ENCODE data around the gene TBX1.

TBX1 gene

DNA sequence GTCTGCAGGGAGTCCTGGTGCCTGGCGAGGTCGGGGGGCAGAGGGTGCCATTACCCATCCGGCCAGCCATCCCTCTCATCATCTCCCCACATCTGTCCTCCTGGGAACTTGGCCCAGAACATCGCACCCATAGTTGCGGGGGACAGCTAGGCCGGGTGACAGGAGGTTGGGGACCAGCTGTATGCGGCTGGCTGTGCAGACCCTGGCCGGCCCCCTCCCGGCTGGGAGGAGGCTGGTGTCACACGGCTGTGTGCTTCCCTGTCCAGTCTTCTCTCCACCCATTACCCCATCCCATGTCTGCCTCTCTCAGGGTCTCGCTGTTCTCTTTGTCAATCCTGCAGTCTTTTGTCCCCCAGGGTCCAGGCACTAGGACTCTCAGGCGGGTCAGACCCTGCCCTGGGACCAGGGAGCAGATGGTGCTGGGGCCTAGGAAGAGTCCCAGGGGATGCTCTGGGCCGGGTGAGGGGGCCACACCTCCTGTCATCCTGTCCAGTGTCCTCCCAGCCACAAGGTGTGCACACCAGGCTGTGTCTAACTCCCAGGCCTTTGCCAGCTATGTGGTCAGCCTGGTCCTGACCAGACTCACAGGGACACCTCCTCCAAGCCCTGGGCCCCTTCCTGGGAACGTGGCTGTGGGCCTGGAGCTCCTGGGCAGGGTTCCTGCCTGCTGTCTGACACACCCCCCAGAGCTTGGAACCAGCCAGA is 6.4 kb upstream of the TBX1 start:
- DNase-seq = no peak

DNA sequence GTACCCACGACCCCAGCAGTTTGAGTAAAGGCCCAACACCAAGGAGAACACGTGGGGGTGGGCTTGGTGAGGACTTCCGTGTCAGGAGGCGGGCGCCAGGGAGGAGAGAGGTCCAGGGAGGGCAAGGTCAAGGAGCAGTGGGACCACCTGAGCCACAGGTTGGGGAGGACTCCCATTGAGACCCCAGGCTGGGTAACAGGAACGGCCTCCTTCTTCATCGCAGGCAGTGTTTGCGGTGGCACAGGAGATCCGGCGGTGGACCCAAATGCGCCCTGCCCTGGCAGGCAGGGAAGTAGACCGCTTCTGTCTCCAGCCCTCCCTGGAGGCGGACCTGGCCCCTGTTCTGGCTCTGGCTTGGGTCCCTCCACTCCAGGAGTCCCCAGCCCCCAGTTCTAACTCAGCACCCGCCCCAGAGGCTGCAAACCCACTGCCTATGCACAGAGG is 5.9 kb upstream of the TBX1 start:
- DNase-seq = no peak

DNA sequence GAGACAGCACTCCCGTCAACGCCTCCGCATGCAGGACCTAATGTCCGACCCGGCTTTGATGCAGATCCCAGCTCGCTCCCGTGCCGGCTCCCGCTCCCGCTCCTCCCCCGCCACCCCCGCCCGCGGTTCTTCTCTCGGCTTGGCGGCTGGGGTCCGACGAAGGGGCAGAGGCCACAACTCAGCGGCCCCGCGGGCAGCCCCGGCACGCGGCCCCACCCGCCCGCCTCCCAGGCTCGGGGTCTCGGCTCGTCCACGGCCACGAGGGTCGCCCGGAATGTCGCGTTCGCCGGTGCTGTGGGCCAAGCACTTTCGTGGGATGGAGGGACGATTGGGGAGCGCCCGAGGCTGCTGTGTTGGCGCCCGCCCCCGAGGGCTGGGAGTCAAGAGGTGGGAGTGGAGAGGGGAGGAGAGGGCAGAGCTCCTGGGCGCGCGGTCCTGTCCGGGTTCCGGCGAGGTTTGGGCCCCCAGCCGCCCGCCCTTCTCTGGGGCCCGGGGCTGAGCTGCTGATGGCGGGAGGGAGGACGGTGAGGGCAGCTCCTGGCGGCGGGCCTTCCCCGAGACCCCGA is 5.3 kb upstream of the TBX1 start:
- no peak for DNase-seq

DNA sequence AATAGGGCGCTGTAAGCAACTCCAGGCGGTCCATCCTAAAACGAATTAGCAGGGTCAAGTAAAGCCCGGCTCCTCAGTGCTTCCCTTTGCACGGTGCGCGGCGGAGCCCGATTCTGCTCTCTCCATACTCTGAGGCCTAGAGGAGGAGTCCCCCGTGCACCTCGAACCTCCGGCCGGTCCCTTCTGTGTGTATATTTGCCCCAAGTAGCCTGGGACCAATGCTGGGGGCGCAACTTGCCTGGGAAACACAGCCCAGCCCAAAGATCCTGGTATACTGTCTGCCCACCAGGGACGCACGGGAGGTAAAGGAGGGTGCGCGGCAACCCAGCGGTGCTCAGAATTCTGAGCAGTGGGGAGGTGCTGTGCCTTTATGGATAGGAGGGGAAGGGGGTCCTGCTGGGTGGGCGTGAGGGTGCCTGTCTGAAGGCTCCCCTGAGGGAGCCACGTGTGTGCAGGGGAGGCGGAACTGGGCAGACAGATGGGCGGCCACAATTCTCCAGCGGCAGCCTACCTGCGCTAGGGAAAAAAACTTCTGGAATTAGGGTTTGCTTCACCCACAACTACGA is 4.8 kb upstream of the TBX1 start:
- no peak for DNase-seq

DNA sequence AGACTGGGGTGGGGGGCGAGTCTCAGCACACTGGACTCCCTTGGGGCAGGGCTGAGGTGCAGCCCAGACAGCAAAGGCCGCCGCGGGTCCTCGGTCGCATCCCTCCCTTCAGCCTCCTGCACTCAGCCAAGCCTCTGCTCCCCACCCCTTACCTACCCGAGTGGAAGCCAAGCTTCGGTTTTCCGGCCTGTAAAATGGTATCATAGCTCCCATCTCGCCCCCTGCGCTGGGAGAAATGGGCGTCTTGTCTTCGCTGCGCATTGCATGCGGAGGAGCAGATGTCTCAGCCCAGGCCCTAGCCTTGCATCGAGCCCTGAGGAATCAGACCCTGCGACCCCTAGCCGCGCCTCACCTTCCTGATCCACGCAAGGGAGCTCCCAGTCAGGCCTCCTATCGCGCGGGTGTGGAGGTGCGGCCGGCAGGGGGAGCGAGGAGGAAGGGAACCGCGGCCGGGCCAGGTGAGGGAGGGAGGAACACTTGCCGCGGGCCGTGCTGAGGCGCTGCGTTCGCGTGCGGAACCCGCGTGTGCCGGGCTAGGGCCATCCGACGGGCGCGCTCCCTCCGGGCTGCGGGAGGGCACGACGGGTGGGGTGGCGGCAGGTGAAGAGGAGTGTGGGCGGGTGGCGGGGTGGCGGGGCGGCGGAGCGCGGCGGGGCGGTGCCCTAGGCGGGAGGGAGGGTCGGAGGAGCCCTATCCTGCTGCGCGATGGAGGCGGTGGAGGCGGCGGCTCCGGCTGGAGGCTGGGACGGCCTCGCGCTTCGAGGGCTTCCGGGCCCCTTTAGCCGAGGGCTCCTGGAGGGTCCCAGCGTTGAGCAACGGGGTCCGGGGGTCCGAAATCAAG is 4.1 kb upstream of the TBX1 start:
- DNase-seq = no peak

DNA sequence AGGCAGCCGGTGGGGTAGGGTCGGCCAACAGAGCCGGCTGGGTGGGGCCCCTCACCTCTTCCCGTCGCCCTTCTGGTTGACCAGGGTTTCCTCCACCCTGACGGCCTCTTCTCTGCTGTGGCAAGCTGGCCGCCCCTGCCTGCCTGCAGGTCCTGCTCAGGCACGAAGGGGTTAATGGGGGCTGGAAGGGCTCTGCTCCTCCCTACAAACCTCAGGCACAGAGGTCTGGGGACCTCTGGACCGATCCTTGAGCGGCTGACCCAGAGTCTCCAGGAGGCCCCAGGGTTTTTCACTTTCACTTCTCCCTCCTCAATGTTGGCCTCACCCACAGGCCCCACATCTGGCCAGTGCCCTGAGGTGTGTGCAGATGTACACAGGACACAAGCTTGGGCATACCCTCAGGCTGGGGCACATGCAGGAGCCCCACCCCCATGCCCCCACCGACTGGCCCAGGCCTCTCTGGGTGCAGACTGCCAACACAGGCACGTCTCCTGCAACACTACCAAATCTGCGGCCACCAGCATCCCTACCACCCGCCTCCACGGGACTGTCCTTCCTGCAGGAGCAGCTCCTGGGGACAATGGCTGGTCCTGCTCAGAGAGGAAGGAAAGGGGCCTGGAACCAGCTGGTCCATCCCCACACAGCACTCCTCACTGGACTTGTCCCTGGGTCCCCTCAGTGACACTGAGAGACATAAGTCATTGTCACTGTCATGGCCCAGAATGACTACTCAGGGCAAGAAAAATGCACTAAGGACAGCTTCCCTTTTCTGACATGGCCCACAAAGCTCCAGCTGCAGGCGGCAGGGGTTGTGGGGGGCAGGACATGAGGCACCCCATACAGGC is 3.2 kb upstream of the TBX1 start:
- DNase-seq = no peak

DNA sequence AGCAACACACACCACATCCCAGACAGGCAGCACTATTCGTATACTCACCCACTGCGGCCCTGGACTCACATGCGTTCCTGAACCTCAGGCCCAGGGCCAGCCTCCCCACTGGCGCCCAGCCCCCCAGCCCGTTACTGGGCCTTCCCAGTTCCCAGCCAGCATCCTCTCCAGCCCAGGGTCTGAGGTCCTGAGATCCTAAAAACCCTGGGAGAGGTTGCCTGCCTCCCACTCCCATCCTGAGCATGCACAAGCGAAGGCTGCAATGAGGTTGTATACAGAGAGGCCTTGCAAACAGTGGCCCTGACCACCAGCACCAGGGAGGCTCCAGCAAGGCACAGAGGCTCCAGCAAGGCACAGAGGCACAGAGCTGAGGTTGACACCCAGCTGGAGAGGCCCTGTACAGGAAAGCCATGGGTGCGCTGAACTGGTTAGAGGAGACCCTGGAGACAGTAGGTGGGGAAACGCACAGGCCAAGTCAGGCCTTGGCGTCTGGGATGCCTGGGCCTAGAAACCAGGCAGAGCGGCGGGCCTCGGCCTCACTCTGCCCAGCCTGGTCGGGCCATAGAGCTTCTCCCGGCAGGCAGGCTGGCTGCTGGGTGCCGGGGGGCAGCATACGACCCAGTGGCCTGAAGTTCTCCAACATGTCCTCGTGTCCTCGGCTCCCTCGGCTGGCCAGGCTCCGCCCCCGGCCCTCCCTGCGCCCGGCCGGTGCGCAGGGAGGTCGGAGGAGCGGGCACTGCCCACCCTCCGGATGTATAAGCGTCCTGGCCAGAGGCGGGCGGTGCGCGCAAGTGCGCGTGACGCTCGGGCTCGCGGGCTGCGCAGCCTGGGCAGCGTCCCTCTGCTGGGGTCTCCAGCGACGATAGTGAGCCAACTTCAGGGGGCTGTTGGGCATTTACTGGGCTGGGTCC is 2.3 kb upstream of the TBX1 start:
- no peak for DNase-seq

DNA sequence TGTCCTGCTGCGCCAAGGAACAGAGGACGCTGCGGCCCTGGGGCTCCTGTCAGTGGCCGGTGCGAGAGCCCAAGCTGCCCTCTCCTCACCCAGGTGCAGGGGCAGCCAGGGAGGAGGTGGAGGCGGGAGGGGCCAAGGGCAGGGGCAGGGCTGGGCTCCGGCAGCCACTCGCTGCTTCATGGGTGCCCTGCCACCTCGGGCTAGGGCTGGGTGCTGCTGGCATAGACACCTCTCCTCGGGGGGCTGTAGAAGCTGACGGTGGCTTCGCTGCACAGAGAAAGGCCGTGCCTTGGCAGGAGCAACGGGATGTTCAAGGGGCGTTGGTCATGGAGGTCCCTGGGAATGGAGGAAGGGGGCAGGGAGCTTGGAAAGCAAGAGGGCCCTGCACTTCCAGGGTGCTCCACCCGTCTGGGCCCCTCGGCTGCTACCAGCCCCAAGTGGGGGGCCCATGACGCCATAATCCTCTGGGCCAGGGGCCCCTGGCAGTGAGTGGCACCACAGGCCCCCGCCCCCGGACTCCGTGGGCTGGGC is 1.6 kb upstream of the TBX1 start:
- DNase-seq = no peak

DNA sequence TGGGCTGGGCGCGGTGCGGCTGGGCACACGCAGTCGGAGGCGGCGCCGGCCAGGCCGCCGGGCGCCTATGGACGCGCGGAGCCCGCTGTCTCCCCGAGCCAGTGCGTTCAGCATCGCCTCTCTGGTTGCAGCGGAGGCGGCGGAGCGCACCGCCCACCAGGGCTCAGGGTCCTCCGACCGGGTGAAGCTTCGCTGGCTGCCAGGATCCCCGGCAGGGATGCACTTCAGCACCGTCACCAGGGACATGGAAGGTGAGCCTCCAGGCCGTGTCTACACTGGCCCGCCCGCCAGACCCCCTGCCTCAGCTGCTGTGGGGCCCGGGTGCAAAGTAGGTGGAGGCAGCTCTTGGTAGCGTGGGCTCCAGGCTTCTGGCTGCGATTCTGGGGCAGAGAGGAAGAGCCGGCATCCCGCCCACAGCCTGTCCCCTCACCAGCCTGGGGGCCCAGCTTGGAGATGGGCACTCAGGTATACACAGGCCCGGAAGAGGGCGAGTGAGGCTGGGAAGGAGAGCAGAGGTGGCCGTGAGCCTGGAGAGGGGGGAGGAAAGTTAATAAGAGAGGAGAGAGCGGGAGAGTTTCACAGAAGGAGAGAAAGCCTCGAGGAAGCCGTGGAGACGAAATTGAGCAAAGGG is 1.0 kb upstream of the TBX1 start:
- no peak for DNase-seq

DNA sequence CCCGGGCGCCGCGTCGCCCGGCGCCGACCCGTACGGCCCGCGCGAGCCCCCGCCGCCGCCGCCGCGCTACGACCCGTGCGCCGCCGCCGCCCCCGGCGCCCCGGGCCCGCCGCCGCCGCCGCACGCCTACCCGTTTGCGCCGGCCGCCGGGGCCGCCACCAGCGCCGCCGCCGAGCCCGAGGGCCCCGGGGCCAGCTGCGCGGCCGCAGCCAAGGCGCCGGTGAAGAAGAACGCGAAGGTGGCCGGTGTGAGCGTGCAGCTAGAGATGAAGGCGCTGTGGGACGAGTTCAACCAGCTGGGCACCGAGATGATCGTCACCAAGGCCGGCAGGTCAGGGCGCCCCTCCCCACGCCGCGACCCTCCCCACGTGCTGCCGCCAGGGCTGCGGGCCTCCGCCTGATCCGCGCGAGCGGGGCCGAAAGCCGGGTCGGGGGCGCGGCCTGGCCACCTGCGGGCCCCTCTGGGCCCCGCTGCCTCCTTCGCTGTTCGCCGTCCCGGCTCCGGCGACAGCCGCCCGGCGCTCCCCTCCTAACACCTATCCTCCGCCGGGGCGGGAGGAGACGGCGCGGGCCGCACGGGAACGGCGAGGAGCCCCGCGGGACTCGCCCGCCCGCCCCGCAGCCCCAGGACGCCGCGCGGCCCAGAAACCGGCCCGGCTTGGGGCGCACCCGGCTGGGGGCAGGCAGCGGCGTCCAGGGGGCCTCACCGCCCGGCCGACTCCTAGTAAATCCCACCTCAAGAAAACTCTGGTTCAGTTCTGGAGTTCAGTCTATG is 560 bp downstream of the TBX1 start:
- no peak for DNase-seq

DNA sequence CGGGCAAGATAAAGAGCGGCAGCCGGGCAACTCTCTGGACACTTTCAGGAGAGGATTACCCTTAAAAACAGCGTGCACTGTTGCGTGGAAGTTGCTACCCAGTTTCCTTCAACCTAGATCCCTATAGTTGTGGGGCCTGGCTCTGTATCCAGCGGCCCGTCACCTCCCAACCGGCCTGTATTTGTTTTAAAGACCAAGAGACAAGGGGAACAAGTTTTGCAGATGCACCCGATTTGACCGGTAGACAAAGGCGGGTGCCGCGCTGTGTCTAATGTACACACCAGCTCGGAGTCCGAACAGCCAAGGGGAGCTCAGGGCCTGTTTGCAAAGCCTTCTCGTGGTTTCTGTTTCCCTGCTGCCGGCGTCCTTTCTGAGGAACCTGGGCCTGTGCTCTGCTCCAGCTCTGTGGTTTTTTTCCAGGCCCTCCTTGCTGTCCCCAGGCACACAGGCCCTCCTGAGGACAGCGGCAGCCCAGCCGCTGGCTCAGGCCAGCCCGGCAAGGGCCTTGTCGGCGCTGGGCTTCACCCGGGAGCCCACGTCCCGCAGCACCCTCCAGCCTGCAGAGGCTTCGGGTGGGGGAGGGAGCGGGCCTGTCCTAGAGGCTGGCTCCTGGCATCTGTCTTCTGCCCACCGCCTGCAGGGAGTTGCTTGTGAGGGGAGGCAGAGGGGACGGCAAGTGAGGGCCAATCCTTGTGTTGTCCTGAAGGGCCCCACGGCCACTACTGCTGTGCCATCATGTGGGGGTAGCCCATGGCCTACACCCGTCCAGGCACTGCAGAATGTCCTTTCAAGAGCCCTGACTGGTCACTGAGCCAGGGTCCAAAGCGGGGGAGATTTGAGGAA is 1.4 kb downstream of the TBX1 start:
- DNase-seq = no peak

DNA sequence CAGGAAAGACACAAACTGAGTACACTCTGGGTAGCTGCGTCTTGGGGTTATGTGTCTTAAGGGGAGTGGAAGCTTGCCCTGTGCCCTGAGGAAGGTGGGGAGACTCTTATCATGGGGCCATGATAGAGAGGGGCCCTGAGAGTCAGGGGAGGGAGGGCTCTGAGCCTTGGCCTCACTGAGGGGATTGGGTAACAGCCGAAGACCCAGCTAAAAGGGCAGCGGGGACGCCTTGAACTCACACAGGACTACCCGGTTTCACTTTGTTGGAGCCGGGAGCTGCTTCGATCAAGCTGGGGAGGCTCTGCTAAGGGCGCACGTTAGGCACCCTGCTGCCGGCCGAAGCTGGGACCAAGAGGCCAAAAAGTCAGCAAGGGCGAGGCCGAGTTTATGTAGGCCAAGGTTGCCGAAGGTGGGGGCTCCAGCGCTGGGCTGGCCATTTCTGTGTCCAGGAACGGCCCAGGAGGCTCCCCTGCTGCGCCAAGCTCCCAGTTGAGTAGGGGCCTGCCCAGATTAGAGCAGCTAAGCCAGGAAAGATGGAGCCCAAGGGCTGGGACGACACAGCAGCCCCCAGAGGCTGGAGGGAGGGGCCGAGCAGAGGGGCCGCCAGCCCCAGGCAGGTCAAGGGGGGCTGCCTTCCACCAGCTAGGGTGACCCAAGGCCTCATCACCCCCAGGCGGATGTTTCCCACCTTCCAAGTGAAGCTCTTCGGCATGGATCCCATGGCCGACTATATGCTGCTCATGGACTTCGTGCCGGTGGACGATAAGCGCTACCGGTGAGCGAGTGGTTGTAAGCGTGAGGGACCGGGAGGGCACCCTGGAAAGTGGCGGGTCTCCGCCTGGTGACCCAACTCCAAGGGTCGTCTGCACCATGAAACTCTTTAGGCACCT is 2.2 kb downstream of the TBX1 start:
- DNase-seq = no peak

DNA sequence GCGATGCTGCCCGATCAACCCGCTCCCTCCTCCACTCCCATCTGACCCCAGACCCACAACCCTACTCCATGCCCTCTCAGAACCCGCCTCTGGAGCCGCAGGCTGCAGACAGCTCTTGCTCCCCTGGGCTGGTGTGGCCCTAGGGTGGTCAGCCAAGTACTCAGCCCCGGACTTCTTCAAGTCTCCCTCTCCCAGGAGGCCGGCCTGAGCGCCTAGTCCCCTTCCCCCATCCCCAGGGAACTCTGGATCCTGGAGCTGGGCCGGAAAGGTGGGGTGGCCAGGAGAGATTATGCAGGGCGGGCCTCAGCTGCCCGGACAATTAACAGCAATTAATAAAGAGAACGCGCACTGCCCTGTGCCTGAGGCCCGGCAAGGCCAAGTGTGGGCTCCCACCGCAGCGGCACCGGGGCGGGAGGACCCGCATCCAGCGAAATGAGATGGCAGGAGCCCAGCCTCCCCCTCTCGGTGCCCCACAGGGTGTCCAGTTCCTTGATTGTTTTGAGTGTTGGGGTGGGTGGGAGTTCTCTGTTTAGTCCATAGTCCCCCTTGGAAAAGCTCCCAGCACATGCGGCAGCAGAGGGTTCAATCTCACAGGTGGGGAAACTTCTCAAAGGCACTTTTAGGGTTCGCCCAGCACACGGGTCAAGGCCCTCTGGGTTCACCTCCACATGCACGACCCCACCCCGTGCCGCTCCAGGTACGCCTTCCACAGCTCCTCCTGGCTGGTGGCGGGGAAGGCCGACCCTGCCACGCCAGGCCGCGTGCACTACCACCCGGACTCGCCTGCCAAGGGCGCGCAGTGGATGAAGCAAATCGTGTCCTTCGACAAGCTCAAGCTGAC is 3.1 kb downstream of the TBX1 start:
- no peak for DNase-seq

DNA sequence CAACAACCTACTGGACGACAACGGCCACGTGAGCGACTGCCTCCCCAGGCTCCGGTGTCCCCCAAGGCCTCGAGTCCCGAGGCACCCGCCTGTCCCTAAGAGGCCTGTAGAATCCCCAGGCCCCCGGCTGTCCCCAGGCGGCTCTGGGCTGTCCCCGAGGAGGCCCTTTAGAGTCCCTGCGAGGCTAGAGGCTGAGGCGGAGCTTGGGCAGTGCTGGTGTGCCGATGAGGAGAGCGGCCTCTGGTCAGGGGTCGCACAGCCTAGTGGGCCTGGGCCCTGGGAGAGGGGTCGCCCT is 3.7 kb downstream of the TBX1 start:
- DNase-seq = no peak

DNA sequence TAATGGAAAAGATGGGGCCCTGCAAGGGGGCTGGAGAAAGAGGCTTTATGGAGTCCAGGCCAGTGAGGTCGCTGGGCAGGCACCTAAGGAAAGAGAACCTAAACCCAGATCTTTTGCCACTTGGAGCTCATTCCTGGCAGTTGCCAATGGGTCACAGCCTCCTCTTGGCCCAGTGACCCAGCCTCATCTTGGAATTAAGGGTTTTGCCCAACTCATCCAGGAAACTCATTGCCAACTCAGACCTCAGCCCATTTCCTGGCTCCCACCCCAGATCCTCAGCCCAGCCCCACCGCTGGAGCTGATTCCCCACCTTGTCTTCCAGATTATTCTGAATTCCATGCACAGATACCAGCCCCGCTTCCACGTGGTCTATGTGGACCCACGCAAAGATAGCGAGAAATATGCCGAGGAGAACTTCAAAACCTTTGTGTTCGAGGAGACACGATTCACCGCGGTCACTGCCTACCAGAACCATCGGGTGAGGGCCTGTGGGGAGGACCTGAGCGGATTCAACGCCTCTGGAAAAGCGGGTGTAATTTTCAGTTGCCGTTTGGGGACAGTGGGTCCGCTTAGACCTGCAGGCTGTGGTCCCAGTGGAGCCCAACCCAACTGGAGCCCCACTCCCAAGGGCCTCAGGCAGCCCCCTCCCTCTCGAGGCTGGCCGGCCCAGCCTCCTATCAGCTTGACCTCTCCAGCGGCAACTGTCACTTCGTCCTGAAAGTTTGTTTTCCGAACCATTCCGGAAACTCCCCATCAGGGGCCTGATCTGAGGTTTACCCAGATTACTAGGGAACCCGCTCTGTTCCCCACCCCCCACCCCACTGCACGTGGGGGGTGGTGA is 4.3 kb downstream of the TBX1 start:
- DNase-seq = no peak

All from C1 segment of cervical spinal cord (tissue), 14 donors.